HCT116 (cell line): Measurements from ENCODE around the gene SLC46A1. TPM values are rescaled to one million over a fixed set of nuclear protein-coding genes. Genes with fewer than 3 reads are reported as not detected.
A peak's percentile ranks its signal among the peaks of the same experiment; 100 is the strongest.

Experiments used
- ATAC-seq: fragments of 200-7000 bp; cut with Tn5 transposase; 2 replicates; pipeline ENCODE4 v1.9.1; 2020; ENCODE audit warnings: mild to moderate bottlenecking, moderate library complexity
- BruUV-seq: library from RNA; stranded (reverse); fragments of 400-500 nt; replicated peaks from 2 replicates; lab custom pipeline; 2021; lab: Mats Ljungman, UMichigan
- CTCF ChIA-PET: fragments of 300-600 bp; sonication (Branson Sonifier 250); formaldehyde crosslinking; loops from one replicate; lab custom pipeline; 2021; ENCODE audit warnings: antibody characterized with exemption; lab: Charles Lee
- POLR2A ChIA-PET: fragments of 300-600, 350-600 bp; sonication (Branson Sonifier 250); formaldehyde crosslinking; loops from one replicate; lab custom pipeline; 2021; ENCODE audit warnings: antibody characterized with exemption; lab: Charles Lee
- RAD21 ChIA-PET, 2 experiments: fragments of 300-600 bp; sonication (Branson Sonifier 250); formaldehyde crosslinking; loops; one replicate each; lab custom pipeline; 2023; ENCODE audit warnings: low total read pairs in 2 of 2; ENCODE audit not compliant: uncharacterized antibody in 2 of 2, unreplicated experiment in 2 of 2, low non-redundant PET in 1 of 2; lab: Charles Lee
- DNase-seq: peaks from one replicate; pipeline ENCODE4 v3.0.0-alpha.2; 2010; ENCODE audit warnings: low read depth, low spot score
- H2AFZ ChIP-seq: fragments of 200-600 bp; shearing (Covaris generic), sonication (generic); 2 replicates; pipeline ENCODE4 v1.6.1; 2017; ENCODE audit warnings: low read depth, mixed run types, mixed read lengths, antibody characterized with exemption, low read length; ENCODE audit not compliant: poor library complexity, severe bottlenecking
- H3K27ac ChIP-seq: 2 replicates; pipeline ENCODE4 v1.5.1; 2012; ENCODE audit warnings: low read depth, low read length
- H3K27me3 ChIP-seq: fragments of 200-600 bp; sonication (generic); 2 replicates; pipeline ENCODE4 v1.6.1; 2016; ENCODE audit warnings: mixed run types, low read length, mixed read lengths; ENCODE audit not compliant: insufficient read depth
- H3K36me3 ChIP-seq, 2 experiments: fragments of 200-500 bp in 1 of 2; fragments of 200-600 bp in 1 of 2; sonication (Bioruptor generic) in 1 of 2; sonication (generic) in 1 of 2; 2 replicates each; pipeline versions ENCODE4 v1.5.1 to v1.6.1; 2014 to 2016; ENCODE audit warnings: low read length in 2 of 2, inconsistent platforms in 1 of 2, mixed read lengths in 1 of 2, mixed run types in 1 of 2; ENCODE audit not compliant: insufficient read depth in 2 of 2, control insufficient read depth in 1 of 2
- H3K4me1 ChIP-seq, 2 experiments: fragments of 200-600 bp in 1 of 2; sonication (generic) in 1 of 2; 2 replicates each; pipeline versions ENCODE4 v1.5.1 to v1.6.1; 2012 to 2017; ENCODE audit warnings: low read length in 2 of 2, inconsistent platforms in 1 of 2, mild to moderate bottlenecking in 1 of 2, mixed read lengths in 1 of 2, mixed run types in 1 of 2, moderate library complexity in 1 of 2; ENCODE audit not compliant: insufficient read depth in 2 of 2, control insufficient read depth in 1 of 2
- H3K4me2 ChIP-seq: fragments of 200-600 bp; sonication (generic); 2 replicates; pipeline ENCODE4 v1.6.1; 2017; ENCODE audit warnings: mixed run types, low read length, mixed read lengths
- H3K4me3 ChIP-seq, 2 experiments: fragments of 200-600 bp in 1 of 2; sonication (generic) in 1 of 2; replicated peaks in 1 of 2; 2 replicates each; pipeline ENCODE4 v1.5.1; 2011 to 2016; ENCODE audit warnings: low read length in 2 of 2, control low read depth in 1 of 2, low read depth in 1 of 2, mild to moderate bottlenecking in 1 of 2, mixed read lengths in 1 of 2, mixed run types in 1 of 2
- H3K79me2 ChIP-seq: fragments of 200-600 bp; sonication (generic); 2 replicates; pipeline ENCODE4 v1.6.1; 2017; ENCODE audit warnings: mild to moderate bottlenecking, mixed run types, low read length, moderate library complexity, mixed read lengths; ENCODE audit not compliant: insufficient read depth
- H3K9ac ChIP-seq: fragments of 200-600 bp; sonication (generic); 2 replicates; pipeline ENCODE4 v1.6.1; 2016; ENCODE audit warnings: low read length, mixed read lengths
- H3K9me2 ChIP-seq: fragments of 200-600 bp; sonication (generic), shearing (Covaris generic); 2 replicates; pipeline ENCODE4 v1.6.1; 2017; ENCODE audit warnings: mixed run types, mild to moderate bottlenecking, moderate library complexity; ENCODE audit not compliant: insufficient read depth
- H3K9me3 ChIP-seq, 2 experiments: fragments of 200-500 bp in 1 of 2; fragments of 200-600 bp in 1 of 2; sonication (Bioruptor generic) in 1 of 2; sonication (generic) in 1 of 2; 2 replicates each; pipeline ENCODE4 v1.6.1; 2014 to 2017; ENCODE audit warnings: low read length in 2 of 2, mixed read lengths in 2 of 2, inconsistent platforms in 1 of 2, low read depth in 1 of 2, mild to moderate bottlenecking in 1 of 2, mixed run types in 1 of 2, moderate library complexity in 1 of 2; ENCODE audit not compliant: control insufficient read depth in 1 of 2, insufficient read depth in 1 of 2
- H4K20me1 ChIP-seq: fragments of 200-600 bp; sonication (generic), shearing (Covaris generic); 2 replicates; pipeline ENCODE4 v1.6.1; 2017; ENCODE audit warnings: mixed run types, mild to moderate bottlenecking, moderate library complexity; ENCODE audit not compliant: insufficient read depth
- CBX3 ChIP-seq: IDR thresholded peaks from 2 replicates; pipeline ENCODE4 v1.6.1; 2012; ENCODE audit warnings: low read depth
- CEBPB ChIP-seq: IDR thresholded peaks from 2 replicates; pipeline ENCODE4 v1.6.1; 2012; ENCODE audit warnings: low read depth
- EGR1 ChIP-seq: IDR thresholded peaks from 2 replicates; pipeline ENCODE4 v1.6.1; 2012; ENCODE audit warnings: low read depth
- FOSL1 ChIP-seq: IDR thresholded peaks from 2 replicates; pipeline ENCODE4 v1.6.1; 2012; ENCODE audit warnings: low read depth
- JUND ChIP-seq: IDR thresholded peaks from 2 replicates; pipeline ENCODE4 v1.6.1; 2012
- SIN3A ChIP-seq: IDR thresholded peaks from 2 replicates; pipeline ENCODE4 v1.6.1; 2012; ENCODE audit warnings: low read depth
- SP1 ChIP-seq: IDR thresholded peaks from 2 replicates; pipeline ENCODE4 v1.6.1; 2012; ENCODE audit warnings: low read depth
- ZBTB33 ChIP-seq: IDR thresholded peaks from 2 replicates; pipeline ENCODE4 v1.6.1; 2011; ENCODE audit warnings: mild to moderate bottlenecking, low read length, moderate library complexity; ENCODE audit not compliant: insufficient replicate concordance; ENCODE audit errors: extremely low read depth
- ZFX ChIP-seq: fragments of 450-650 bp; IDR thresholded peaks from 2 replicates; pipeline ENCODE4 v1.6.1; 2017
- intact Hi-C: fragments of 100-400 bp; cut with micrococcal nuclease; formaldehyde crosslinking; loops from 2 replicates; pipeline ENCODE4 v1.10.0; 2022
- total RNA-seq: library from RNA; stranded (reverse); gene quantifications from one replicate; pipeline ENCODE4 v1.2.1, GENCODE V29; 2021; ENCODE audit not compliant: unreplicated experiment

The SLC46A1 gene
- total RNA-seq, 1 experiment from 2014 or later: 17.8 TPM

- peaks cover 11 to 20% of the 10 kb centered on the region in 2 experiments; a peak in 3 of 4 replicates for H3K4me1 ChIP-seq
- peak overlapping the region; percentile 77; the same call in 1 of the 2 replicates for H3K4me2 ChIP-seq
- H3K27me3 ChIP-seq: no peaks in the 10 kb centered on the region
- TF ChIP-seq FOSL1 (no peak), ZBTB33 (no peak), SP1 (no peak), EGR1 (no peak), SIN3A (no peak), ZFX (no peak), JUND (no peak), CEBPB (no peak), CBX3 (no peak)
- POLR2A ChIA-PET: interaction anchor here (1.2 kb wide), 1 partner anchor 13 kb away, joined by 6 read pairs; the partner anchor contains the start of gene POLDIP2
- H2AFZ ChIP-seq: no peak overlapping the region
- DNase-seq (no peak), ATAC-seq (no peak)
- H3K4me3 ChIP-seq: no peak overlapping the region
- RAD21 ChIA-PET: no interaction called here
- H3K9me3 ChIP-seq: no peaks in the 10 kb centered on the region
- intact Hi-C loops: loop anchor here (10.0 kb wide), 2 partner anchors 56 to 74 kb away; partner anchors contain the start of gene TMEM97
- no peaks in the 10 kb centered on the region for H3K36me3 ChIP-seq
- CTCF ChIA-PET: no interaction called here
- H3K79me2 ChIP-seq: no peaks in the 10 kb centered on the region
- H3K9ac ChIP-seq: no peak overlapping the region
- BruUV-seq: no TSS peak
- H3K27ac ChIP-seq: no peak overlapping the region
- H4K20me1 ChIP-seq: no peaks in the 10 kb centered on the region
- H3K9me2 ChIP-seq: no peaks in the 10 kb centered on the region
Measured at GRCh38 chr17:28370744-28371103, 35.3 kb downstream of the SLC46A1 start.
